Measurements from ENCODE around the gene KIAA1217. TPM values are rescaled to one million over a fixed set of nuclear protein-coding genes. Genes with fewer than 3 reads are reported as not detected.

The KIAA1217 gene
- total and polyA plus RNA-seq, 12 donors: 6.9 to 49.5 (median 38.4) TPM

DNA sequence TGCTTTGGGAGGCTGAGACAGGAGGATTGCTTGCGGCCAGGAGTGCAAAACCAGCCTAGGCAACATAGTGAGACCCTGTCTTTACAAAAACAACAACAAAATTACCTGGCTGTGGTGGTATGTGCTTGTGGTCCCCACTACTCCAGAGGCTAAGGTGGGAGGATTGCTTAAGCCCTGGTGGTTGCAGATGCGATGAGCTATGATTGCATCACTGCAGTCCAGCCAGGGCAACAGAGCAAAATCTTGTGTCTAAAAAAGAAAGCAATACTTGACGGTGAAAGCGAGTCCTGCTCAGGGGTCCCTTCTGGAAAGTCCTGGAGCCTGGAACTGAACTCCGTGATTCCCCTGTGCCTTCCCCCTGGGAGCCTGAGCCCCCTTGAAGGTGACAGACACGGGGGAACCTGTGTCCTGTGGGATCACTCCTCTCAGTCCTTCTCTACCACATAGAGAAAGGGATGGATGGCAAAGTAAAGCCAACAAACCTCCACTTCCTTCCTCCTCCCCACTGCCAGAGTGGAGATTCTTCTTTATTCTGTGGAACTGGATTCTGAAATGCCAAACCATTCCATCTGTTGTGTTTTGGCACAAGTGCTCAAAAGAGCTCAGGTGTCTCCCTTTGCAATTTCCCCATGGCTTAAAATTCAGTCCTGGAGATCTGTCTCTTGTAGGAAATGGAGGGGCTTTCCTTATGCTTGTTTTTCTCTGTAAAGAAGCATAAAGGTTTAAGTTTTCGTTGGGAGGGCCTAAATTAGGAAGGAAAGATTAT lies 50.6 kb downstream of the KIAA1217 start:
- no peaks in the 10 kb centered on the region for H3K27me3 ChIP-seq
- H3K27ac ChIP-seq: no peak overlapping the region
- 80 to 86% methylated on average over 7 of the region's 7 CpGs for WGBS, 2 donors
- no peak overlapping the region for H3K4me3 ChIP-seq
- TF ChIP-seq, protein P1, sequence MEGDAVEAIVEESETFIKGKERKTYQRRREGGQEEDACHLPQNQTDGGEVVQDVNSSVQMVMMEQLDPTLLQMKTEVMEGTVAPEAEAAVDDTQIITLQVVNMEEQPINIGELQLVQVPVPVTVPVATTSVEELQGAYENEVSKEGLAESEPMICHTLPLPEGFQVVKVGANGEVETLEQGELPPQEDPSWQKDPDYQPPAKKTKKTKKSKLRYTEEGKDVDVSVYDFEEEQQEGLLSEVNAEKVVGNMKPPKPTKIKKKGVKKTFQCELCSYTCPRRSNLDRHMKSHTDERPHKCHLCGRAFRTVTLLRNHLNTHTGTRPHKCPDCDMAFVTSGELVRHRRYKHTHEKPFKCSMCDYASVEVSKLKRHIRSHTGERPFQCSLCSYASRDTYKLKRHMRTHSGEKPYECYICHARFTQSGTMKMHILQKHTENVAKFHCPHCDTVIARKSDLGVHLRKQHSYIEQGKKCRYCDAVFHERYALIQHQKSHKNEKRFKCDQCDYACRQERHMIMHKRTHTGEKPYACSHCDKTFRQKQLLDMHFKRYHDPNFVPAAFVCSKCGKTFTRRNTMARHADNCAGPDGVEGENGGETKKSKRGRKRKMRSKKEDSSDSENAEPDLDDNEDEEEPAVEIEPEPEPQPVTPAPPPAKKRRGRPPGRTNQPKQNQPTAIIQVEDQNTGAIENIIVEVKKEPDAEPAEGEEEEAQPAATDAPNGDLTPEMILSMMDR (IDR thresholded peaks at IDR 0.05): no peak
- DNase-seq (no peak), ATAC-seq (no peak)
- no peaks in the 10 kb centered on the region for H3K9me3 ChIP-seq
- no peaks in the 10 kb centered on the region for H3K36me3 ChIP-seq
- intact Hi-C loops (cut with DNase I): no loop called here
- H3K4me1 ChIP-seq: peaks cover 9 to 77% (median 56%) of the 10 kb centered on the region in 9 donors

DNA sequence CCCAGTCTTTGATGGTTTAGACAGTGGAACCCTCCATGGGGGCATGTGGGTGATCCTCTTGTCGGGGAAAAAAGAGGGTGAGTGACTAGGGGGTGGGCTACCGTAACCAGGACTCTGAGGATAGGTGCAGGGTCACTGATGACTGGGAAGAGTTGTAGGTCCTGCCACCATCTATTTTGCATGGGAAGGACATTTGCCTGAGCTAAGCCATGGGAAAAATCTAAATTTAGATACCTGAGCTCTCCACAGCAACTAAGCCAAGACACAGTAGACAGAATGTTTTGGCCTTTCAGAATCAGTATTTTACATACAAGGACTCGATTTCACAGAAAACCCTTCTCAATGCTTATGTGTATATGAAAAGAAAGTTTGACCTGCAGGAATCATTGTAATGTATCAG lies 52.7 kb downstream of the KIAA1217 start:
- DNase-seq: no peak
- Histone ChIP-seq H3K4me3 (no peak overlapping the region), H3K27ac (peak overlapping the region in 4 of 10 donors; percentile 8 to 60 (median 47)), H3K9me3 (no peaks in the 10 kb centered on the region), H3K27me3 (no peaks in the 10 kb centered on the region), H3K4me1 (peaks cover under 1 to 59% (median 40%) of the 10 kb centered on the region in 9 donors), H3K36me3 (peaks cover 0 to under 1% (median 0%) of the 10 kb centered on the region in 9 donors)
- ATAC-seq: peak; percentile 44 to 88 (median 75)
- intact Hi-C loops (cut with DNase I): no loop called here
- 71 to 78% methylated on average over 3 of the region's 3 CpGs for WGBS, 2 donors
- TF ChIP-seq, protein P1 (IDR thresholded peaks at IDR 0.05): no peak

- WGBS, 2 donors: 51 to 57% methylated on average over 7 of the region's 7 CpGs
- intact Hi-C loops (cut with DNase I): no loop called here
These were observed 54.1 kb downstream of the KIAA1217 start for GRCh38 chr10:24262929-24263590.

DNA sequence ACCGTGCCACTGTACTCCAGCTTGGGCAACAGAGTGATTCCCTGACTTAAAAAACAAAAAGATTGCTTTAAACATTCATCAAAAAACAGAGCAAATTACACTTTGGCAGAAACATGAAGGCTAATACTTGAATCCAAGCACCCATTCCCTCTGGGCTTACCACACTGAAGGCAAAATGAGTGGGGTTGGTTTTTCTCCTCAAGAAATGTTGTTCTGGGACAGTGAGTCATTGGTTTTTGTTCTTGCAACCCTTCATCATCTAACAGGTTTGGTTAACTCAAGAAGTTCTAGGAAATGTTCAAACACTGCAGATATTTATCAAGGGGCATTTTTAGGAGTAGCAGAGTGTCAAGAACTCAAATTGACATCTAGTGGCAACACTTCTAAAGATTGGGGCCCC lies 60.5 kb downstream of the KIAA1217 start:
- intact Hi-C loops (cut with DNase I): no loop called here
- Histone ChIP-seq H3K27ac (no peak overlapping the region), H3K9me3 (no peaks in the 10 kb centered on the region), H3K4me3 (no peak overlapping the region), H3K36me3 (peaks cover 0 to 15% (median 0%) of the 10 kb centered on the region in 9 donors), H3K4me1 (peaks cover 0 to 10% (median 0%) of the 10 kb centered on the region in 9 donors), H3K27me3 (no peaks in the 10 kb centered on the region)
- DNase-seq (no peak), ATAC-seq (no peak)
- TF ChIP-seq, protein P1 (IDR thresholded peaks at IDR 0.05): no peak
- 94 to 100% methylated on average over 1 of the region's 1 CpG for WGBS, 2 donors

More at GRCh38 chr10:24262929-24263590, 54.1 kb downstream of the KIAA1217 start:
- no peak overlapping the region for H3K4me3 ChIP-seq
- H3K9me3 ChIP-seq: no peaks in the 10 kb centered on the region
- DNase-seq (no peak), ATAC-seq (peak in 3 of 8 donors; percentile 45 to 64 (median 60))
- TF ChIP-seq, protein P1 (IDR thresholded peaks at IDR 0.05): no peak
- peaks cover 0 to 14% (median 0%) of the 10 kb centered on the region in 9 donors for H3K36me3 ChIP-seq
- H3K27me3 ChIP-seq: no peaks in the 10 kb centered on the region
- H3K4me1 ChIP-seq: peaks cover 0 to 46% (median 36%) of the 10 kb centered on the region in 9 donors
- no peak overlapping the region for H3K27ac ChIP-seq

All from heart right ventricle (tissue), 16 donors.